Stomach (tissue), 9 donors: ENCODE data around the gene KIAA0232. TPM values are rescaled to one million over a fixed set of nuclear protein-coding genes. Genes with fewer than 3 reads are reported as not detected.

Experiments
- DNase-seq, 2 donors: peaks; one replicate each; pipeline versions ENCODE4 v3.0.0 to v3.0.0-alpha.2; 2013 to 2019
- H3K27ac ChIP-seq, 5 donors: fragments of 200-600 bp in 4 of 5; sonication (generic) in 4 of 5; one replicate each; pipeline ENCODE4 v1.5.1; 2013 to 2019; ENCODE audit warnings: mild to moderate bottlenecking in 1 of 5, moderate library complexity in 1 of 5
- H3K27me3 ChIP-seq, 3 donors: fragments of 200-600 bp; sonication (generic); one replicate each; pipeline ENCODE4 v1.5.1; 2017 to 2019; ENCODE audit warnings: mixed run types in 1 of 3
- H3K36me3 ChIP-seq, 4 donors: fragments of 200-600 bp; sonication (generic); 1 replicate in 3 of 4; 2 replicates in 1 of 4; pipeline ENCODE4 v1.5.1; 2016 to 2019
- H3K4me1 ChIP-seq, 4 donors: fragments of 200-600 bp; sonication (generic); one replicate each; pipeline ENCODE4 v1.5.1; 2016 to 2019
- H3K4me3 ChIP-seq, 4 donors: fragments of 200-600 bp; sonication (generic) in 3 of 4; one replicate each; pipeline ENCODE4 v1.5.1; 2016 to 2019; ENCODE audit warnings: mild to moderate bottlenecking in 1 of 4
- H3K9me3 ChIP-seq, 4 donors: fragments of 200-600 bp; sonication (generic); one replicate each; pipeline ENCODE4 v1.5.1; 2016 to 2019
- CTCF ChIP-seq, 7 experiments: fragments of 450-650 bp in 4 of 7; fragments of 200-600 bp in 3 of 7; sonication (generic) in 3 of 7; IDR thresholded peaks; one replicate each; pipeline ENCODE4 v1.5.1; 2016 to 2019; ENCODE audit warnings: antibody characterized with exemption in 7 of 7, control low read depth in 2 of 7, mild to moderate bottlenecking in 1 of 7
- EP300 ChIP-seq: sonication (generic); formaldehyde crosslinking; IDR thresholded peaks from one replicate; pipeline ENCODE4 v1.6.1; 2017; ENCODE audit warnings: antibody characterized with exemption
- POLR2A ChIP-seq, 4 donors: fragments of 450-650 bp; IDR thresholded peaks; one replicate each; pipeline ENCODE4 v1.6.1; 2016; ENCODE audit warnings: antibody characterized with exemption in 4 of 4, control low read depth in 2 of 4, mild to moderate bottlenecking in 1 of 4, moderate library complexity in 1 of 4
- POLR2AphosphoS5 ChIP-seq, 3 donors: sonication (generic); formaldehyde crosslinking; IDR thresholded peaks; one replicate each; pipeline ENCODE4 v1.6.1; 2016; ENCODE audit warnings: antibody characterized with exemption in 3 of 3
- WGBS, 5 donors: extraction: QIAGEN DNeasy Blood & Tissue Kit in 3 of 5; methylation state at CpG; one replicate each; pipeline versions ENCODE4 v1.1.5 to v1.1.7; 2013 to 2018; 5-methylcytosine and 5-hydroxymethylcytosine counted together
- intact Hi-C: fragments of 100-400 bp; cut with DNase I; formaldehyde crosslinking; loops from one replicate; pipeline ENCODE4 v1.15.1; 2023; ENCODE audit warnings: low total_unique reads
- polyA plus RNA-seq, 3 donors: library from polyadenylated mRNA; stranded (reverse); fragments of 200-250 nt; gene quantifications; one replicate each; pipeline ENCODE4 v1.2.3, GENCODE V29; 2013
- total RNA-seq, 5 donors: library from RNA; depleted of rRNA; stranded (reverse); fragments of >200 nt; gene quantifications; one replicate each; pipeline versions ENCODE4 v1.1.0 to v1.2.3, GENCODE V29; 2014 to 2016
- donor health status: healthy with polysubstance abuse.
- donor health status: Bipolar disorder and iron deficiency.
- donor health status: healthy.

Gene KIAA0232
- total and polyA plus RNA-seq, 8 donors = 5.1 to 48.1 (median 9.9) TPM

GRCh38 chr4:6824071-6824470 lies 41.5 kb downstream of the KIAA0232 start:
- Histone ChIP-seq H3K27ac (no peak overlapping the region), H3K27me3 (no peaks in the 10 kb centered on the region), H3K4me3 (no peak overlapping the region), H3K4me1 (peaks cover 0 to 24% (median 11%) of the 10 kb centered on the region in 4 donors), H3K9me3 (peaks cover 0 to 24% (median 10%) of the 10 kb centered on the region in 4 donors), H3K36me3 (peaks cover 17 to 43% (median 39%) of the 10 kb centered on the region in 4 donors)
- no peak for DNase-seq
- TF ChIP-seq EP300 = no peak
- TF ChIP-seq CTCF (IDR thresholded peaks at IDR 0.05) = no peak
- TF ChIP-seq POLR2A (IDR thresholded peaks at IDR 0.05) = no peak
- TF ChIP-seq POLR2AphosphoS5 (IDR thresholded peaks at IDR 0.05) = no peak
- WGBS, 5 donors = 93 to 98% (median 94%) methylated on average over 2 of the region's 2 CpGs
- intact Hi-C loops = no loop called here

GRCh38 chr4:6824772-6825402 lies 42.4 kb downstream of the KIAA0232 start:
- H3K27ac ChIP-seq = no peak overlapping the region
- H3K27me3 ChIP-seq = no peaks in the 10 kb centered on the region
- 88 to 94% (median 91%) methylated on average over 5 of the region's 5 CpGs for WGBS, 5 donors
- H3K9me3 ChIP-seq = peaks cover 0 to 23% (median 10%) of the 10 kb centered on the region in 4 donors
- intact Hi-C loops = no loop called here
- H3K4me1 ChIP-seq = peaks cover 0 to 33% (median 11%) of the 10 kb centered on the region in 4 donors
- TF ChIP-seq POLR2A (IDR thresholded peaks at IDR 0.05) = no peak
- no peak for TF ChIP-seq EP300
- TF ChIP-seq POLR2AphosphoS5 (IDR thresholded peaks at IDR 0.05) = no peak
- TF ChIP-seq CTCF (IDR thresholded peaks at IDR 0.05) = no peak
- H3K4me3 ChIP-seq = no peak overlapping the region
- peaks cover 17 to 51% (median 43%) of the 10 kb centered on the region in 4 donors for H3K36me3 ChIP-seq
- no peak for DNase-seq

GRCh38 chr4:6825403-6825802 lies 42.9 kb downstream of the KIAA0232 start:
- no peak for TF ChIP-seq POLR2AphosphoS5 (IDR thresholded peaks at IDR 0.05)
- TF ChIP-seq EP300 = no peak
- no peak for TF ChIP-seq POLR2A (IDR thresholded peaks at IDR 0.05)
- TF ChIP-seq CTCF (IDR thresholded peaks at IDR 0.05) = no peak
- DNase-seq = no peak
- 77 to 94% (median 89%) methylated on average over 6 of the region's 6 CpGs for WGBS, 5 donors
- no peak overlapping the region for H3K27ac ChIP-seq
- peaks cover 0 to 34% (median 11%) of the 10 kb centered on the region in 4 donors for H3K4me1 ChIP-seq
- peaks cover 17 to 57% (median 49%) of the 10 kb centered on the region in 4 donors for H3K36me3 ChIP-seq
- peaks cover 0 to 18% (median 10%) of the 10 kb centered on the region in 4 donors for H3K9me3 ChIP-seq
- no peak overlapping the region for H3K4me3 ChIP-seq
- intact Hi-C loops = no loop called here
- no peaks in the 10 kb centered on the region for H3K27me3 ChIP-seq

GRCh38 chr4:6826781-6827508 lies 44.4 kb downstream of the KIAA0232 start:
- intact Hi-C loops = no loop called here
- Histone ChIP-seq H3K36me3 (peaks cover 28 to 69% (median 64%) of the 10 kb centered on the region in 4 donors), H3K4me1 (peaks cover 0 to 34% (median 11%) of the 10 kb centered on the region in 4 donors), H3K4me3 (no peak overlapping the region), H3K27ac (no peak overlapping the region), H3K27me3 (no peaks in the 10 kb centered on the region), H3K9me3 (peaks cover 0 to 2% (median 0%) of the 10 kb centered on the region in 4 donors)
- DNase-seq = no peak
- WGBS, 5 donors = 86 to 91% (median 88%) methylated on average over 9 of the region's 9 CpGs
- TF ChIP-seq POLR2A (IDR thresholded peaks at IDR 0.05) (no peak), CTCF (IDR thresholded peaks at IDR 0.05) (no peak), POLR2AphosphoS5 (IDR thresholded peaks at IDR 0.05) (no peak)
